Thoracic aorta (tissue), 2 donors: ENCODE data around the gene C4orf50. TPM values are rescaled to one million over a fixed set of nuclear protein-coding genes. Genes with fewer than 3 reads are reported as not detected.

Experiments used
- ATAC-seq: fragments of 150-250 bp; one replicate; pipeline ENCODE4 v1.8.0; 2017; ENCODE audit warnings: low read depth; ENCODE audit not compliant: insufficient number of reproducible peaks, low FRiP score
- DNase-seq: peaks from one replicate; pipeline ENCODE4 v3.0.0-alpha.2; 2020; ENCODE audit warnings: low spot score
- H3K27ac ChIP-seq, 2 donors: fragments of 200-600 bp; sonication (generic); 1 replicate in 1 of 2; 2 replicates in 1 of 2; pipeline ENCODE4 v1.5.1; 2016; ENCODE audit warnings: mild to moderate bottlenecking in 2 of 2, moderate library complexity in 2 of 2
- H3K27me3 ChIP-seq: fragments of 200-600 bp; sonication (generic); replicated peaks from 2 replicates; pipeline ENCODE4 v1.6.0; 2016; ENCODE audit warnings: mild to moderate bottlenecking; ENCODE audit not compliant: insufficient read depth
- H3K36me3 ChIP-seq: fragments of 200-600 bp; sonication (generic); one replicate; pipeline ENCODE4 v1.5.1; 2016
- H3K4me1 ChIP-seq, 2 donors: fragments of 200-600 bp; sonication (generic); 1 replicate in 1 of 2; 2 replicates in 1 of 2; pipeline versions ENCODE4 v1.5.1 to v1.6.0; 2016; ENCODE audit warnings: low read depth in 2 of 2, mild to moderate bottlenecking in 1 of 2; ENCODE audit not compliant: control insufficient read depth in 1 of 2
- H3K4me3 ChIP-seq: fragments of 200-600 bp; sonication (generic); 2 replicates; pipeline ENCODE4 v1.5.1; 2016; ENCODE audit warnings: mild to moderate bottlenecking
- H3K9me3 ChIP-seq: fragments of 200-600 bp; sonication (generic); 2 replicates; pipeline ENCODE4 v1.5.1; 2016
- CTCF ChIP-seq: fragments of 200-600 bp; sonication (generic); IDR thresholded peaks from one replicate; pipeline ENCODE4 v1.5.1; 2019; ENCODE audit warnings: antibody characterized with exemption
- total RNA-seq, 2 donors: library from RNA; depleted of rRNA; stranded (reverse); fragments of >200 nt; gene quantifications; one replicate each; pipeline versions ENCODE4 v1.1.0 to v1.2.3, GENCODE V29; 2016

C4orf50 gene
- total RNA-seq, 2 donors from 2014 or later = 0.14 TPM; not detected in 1

- DNase-seq (no peak), ATAC-seq (no peak)
- no peaks in the 10 kb centered on the region for H3K36me3 ChIP-seq
- no peaks in the 10 kb centered on the region for H3K9me3 ChIP-seq
- no peak overlapping the region for H3K4me3 ChIP-seq
- no peaks in the 10 kb centered on the region for H3K4me1 ChIP-seq
- no peak overlapping the region for H3K27ac ChIP-seq
- H3K27me3 ChIP-seq = no peaks in the 10 kb centered on the region
- no peak for TF ChIP-seq CTCF
Observed at GRCh38 chr4:6001680-6002491, 16.3 kb downstream of the C4orf50 start.

GRCh38 chr4:5999830-6000365 lies 18.3 kb downstream of the C4orf50 start:
- Histone ChIP-seq H3K9me3 (no peaks in the 10 kb centered on the region), H3K27me3 (no peaks in the 10 kb centered on the region), H3K27ac (no peak overlapping the region), H3K36me3 (no peaks in the 10 kb centered on the region), H3K4me3 (no peak overlapping the region), H3K4me1 (no peaks in the 10 kb centered on the region)
- TF ChIP-seq CTCF = no peak
- no peak for DNase-seq
- no peak for ATAC-seq

GRCh38 chr4:5999356-5999755 lies 18.9 kb downstream of the C4orf50 start:
- TF ChIP-seq CTCF = no peak
- Histone ChIP-seq H3K4me3 (no peak overlapping the region), H3K27ac (no peak overlapping the region), H3K4me1 (no peaks in the 10 kb centered on the region), H3K36me3 (no peaks in the 10 kb centered on the region), H3K27me3 (no peaks in the 10 kb centered on the region), H3K9me3 (no peaks in the 10 kb centered on the region)
- ATAC-seq (no peak), DNase-seq (no peak)

- no peak overlapping the region for H3K4me3 ChIP-seq
- no peak overlapping the region for H3K27ac ChIP-seq
- no peaks in the 10 kb centered on the region for H3K9me3 ChIP-seq
- no peaks in the 10 kb centered on the region for H3K27me3 ChIP-seq
- peak; percentile 68 for TF ChIP-seq CTCF
- ATAC-seq (peak; percentile 76), DNase-seq (no peak)
- no peaks in the 10 kb centered on the region for H3K4me1 ChIP-seq
- no peaks in the 10 kb centered on the region for H3K36me3 ChIP-seq
Observed at GRCh38 chr4:5998333-5998936, 19.8 kb downstream of the C4orf50 start.

- ATAC-seq (no peak), DNase-seq (no peak)
- no peaks in the 10 kb centered on the region for H3K9me3 ChIP-seq
- H3K27me3 ChIP-seq = no peaks in the 10 kb centered on the region
- TF ChIP-seq CTCF = no peak
- H3K4me1 ChIP-seq = no peaks in the 10 kb centered on the region
- H3K4me3 ChIP-seq = no peak overlapping the region
- no peak overlapping the region for H3K27ac ChIP-seq
- no peaks in the 10 kb centered on the region for H3K36me3 ChIP-seq
Observed at GRCh38 chr4:5996641-5997040, 21.6 kb downstream of the C4orf50 start.
